ENCODE data around the gene OPRM1.

Gene OPRM1

DNA sequence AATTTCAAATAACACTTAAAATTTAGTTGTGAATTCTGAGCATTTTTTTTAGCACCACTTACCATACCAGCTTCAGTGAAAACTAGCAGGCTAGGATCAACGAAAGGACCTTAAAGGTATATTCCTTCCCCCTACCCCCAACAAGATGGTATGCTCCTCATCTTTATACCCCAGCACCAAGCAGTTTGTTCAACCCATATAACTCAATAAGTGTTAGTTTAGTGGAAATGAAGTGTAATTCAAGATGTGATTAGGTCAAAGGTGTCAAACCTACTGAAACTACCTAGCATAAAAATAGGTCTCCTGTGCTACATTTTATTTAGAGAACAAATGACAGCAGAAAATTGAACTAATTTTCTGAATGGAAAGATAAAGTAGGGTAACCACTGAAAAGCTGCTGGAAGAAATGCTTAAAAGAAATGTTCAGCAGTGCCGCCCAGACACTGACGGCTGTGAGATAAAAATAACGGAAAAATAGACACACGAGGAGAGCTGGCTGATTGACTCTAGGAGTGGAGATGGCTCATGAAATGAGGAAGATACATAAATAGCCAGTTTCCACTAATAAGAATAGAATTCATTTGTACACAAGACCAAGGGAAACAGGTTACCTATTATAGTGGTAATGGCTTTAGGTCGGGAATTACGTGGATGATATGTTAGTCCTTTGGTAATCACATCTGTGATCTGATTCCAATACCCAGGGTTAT lies 222.8 kb downstream of the OPRM1 start:
- no peak for TF ChIP-seq POLR2A (IDR thresholded peaks at IDR 0.05; ENCODE audit: low read depth, low read length)
- no peak for DNase-seq (ENCODE audit: insufficient read length, low spot score)
- no peak for FAIRE-seq

DNA sequence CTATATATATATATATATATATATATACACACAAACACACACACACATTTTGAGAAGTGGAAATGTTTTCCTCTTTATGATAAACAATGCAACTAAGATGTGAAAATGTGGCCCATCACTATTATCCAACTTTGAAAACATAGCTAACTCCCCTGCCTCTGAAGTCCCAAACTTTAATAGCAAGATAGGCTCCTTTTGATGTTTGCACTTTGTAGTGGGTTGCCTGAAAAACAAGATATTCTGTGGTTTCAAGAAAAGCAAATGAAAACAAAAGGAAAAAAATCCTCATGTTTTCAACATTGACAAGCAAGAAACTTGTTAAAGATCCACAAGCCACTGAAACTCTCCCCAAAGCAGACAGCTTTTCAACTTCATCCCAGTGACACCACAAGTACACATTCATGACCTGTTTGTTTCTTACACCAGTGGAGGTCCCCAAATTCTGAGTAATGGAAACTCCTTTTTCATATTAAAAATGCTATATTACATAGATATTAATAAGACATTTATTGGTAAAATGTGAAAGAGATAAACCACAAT lies 227.6 kb downstream of the OPRM1 start:
- FAIRE-seq (no peak), DNase-seq (ENCODE audit: insufficient read length, low spot score) (no peak)
- TF ChIP-seq POLR2A (IDR thresholded peaks at IDR 0.05; ENCODE audit: low read depth, low read length): no peak

DNA sequence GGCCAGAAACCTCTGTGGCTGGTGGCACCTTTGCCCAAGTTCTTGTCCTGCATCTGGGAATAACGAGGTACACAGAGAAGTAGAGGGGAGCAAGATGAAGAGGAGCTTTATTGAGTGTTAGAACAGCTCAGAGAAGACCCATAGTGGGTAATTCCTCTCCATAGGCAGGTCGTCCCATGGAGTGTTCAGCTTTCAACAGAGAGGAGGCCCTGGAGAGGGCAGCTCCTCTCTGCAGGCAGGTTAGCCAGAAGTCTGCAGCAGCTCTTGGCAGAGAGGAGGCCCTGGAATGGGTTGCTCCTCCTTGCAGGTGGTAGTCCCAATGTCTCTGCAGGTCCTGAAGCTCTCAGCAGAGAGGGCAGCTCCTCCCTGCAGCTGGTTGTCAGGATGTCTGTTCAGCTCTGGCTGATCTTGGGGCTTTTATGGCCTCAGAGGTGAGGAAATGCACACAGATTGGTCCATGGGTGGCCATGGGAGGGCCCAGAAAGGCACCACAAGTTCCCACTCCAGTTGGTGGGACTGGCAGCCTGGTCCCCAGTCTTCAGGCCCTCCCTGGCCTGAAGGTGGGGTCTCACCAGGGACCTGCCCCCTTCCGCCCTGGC lies 228.6 kb downstream of the OPRM1 start:
- no peak for TF ChIP-seq POLR2A (IDR thresholded peaks at IDR 0.05; ENCODE audit: low read depth, low read length)
- DNase-seq (ENCODE audit: insufficient read length, low spot score): no peak
- no peak for FAIRE-seq

DNA sequence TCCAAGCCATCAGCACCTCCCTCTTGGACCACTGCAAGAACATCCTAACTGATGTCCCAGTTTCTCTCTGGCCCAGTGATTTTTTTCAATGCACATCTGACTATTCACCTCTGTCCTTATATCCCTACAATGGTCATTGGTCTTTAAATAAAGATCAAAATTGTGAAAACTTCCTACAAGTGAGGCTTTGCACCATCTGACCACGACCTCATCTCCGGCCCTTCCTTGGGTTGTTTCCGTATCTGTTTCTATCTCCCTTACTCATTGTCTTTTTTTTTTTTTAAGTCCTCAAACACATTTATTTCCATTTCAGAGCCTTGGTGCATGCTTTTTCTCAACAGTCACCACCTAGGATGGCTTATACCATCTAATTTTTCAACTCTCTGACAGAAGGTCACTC lies 229.4 kb downstream of the OPRM1 start:
- TF ChIP-seq POLR2A (IDR thresholded peaks at IDR 0.05; ENCODE audit: low read depth, low read length): no peak
- DNase-seq (ENCODE audit: insufficient read length, low spot score): no peak
- FAIRE-seq: no peak

DNA sequence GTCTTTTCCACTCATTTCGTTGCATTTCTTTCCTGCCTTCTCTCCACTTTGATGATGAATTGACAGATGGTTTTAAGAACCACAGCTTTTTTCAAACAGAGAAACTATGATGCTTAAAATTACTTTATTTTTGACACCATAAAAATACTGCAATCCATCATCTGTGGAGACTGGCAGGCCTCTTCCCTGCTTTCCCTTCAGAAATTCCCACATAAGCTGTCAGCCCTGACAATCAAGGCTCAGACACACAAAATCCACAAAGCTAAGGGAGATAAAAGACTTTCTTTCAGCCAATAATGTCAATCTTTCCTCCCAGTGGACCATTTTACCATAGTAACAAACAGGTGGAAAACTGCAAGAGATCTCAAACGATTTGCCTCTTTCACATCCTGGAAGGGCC lies 235.1 kb downstream of the OPRM1 start:
- FAIRE-seq (no peak), DNase-seq (ENCODE audit: insufficient read length, low spot score) (no peak)
- no peak for TF ChIP-seq POLR2A (IDR thresholded peaks at IDR 0.05; ENCODE audit: low read depth, low read length)

DNA sequence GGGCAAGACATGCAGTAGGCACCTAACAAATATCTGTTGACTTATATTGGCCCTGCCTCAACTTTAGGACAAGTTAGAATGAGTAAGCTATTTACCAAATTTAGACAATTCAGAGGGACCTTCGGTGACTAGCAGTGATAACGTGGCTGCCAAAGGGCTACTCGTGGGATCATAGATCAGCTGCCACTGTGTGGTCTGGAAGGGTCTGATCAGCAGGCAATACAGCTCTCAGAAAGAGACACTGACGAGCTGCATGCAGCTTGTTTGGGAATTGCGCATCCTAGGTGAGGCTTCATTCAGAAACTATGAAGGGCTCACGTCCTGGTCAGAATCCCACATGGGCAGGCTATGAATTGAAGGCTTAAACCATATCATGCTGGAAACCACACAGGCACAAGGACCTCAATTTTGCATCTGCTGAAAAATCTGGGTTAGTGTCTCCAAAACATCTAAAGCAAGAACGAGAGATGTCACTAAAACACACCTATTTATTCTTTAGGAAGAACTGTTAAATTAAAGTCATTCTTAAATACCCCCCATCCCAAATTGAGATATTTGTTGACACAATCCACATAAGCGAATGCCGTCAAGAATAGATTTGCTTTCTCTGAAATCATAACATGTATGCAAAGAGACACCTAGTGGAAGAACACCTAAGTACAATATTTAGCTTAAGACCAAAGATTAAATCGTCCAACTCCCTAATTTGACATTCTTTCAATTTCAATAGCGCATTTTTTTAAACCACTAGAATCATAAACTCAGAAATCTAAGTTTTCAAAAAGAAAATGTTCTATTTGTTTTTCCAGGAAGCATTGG lies 238.0 kb downstream of the OPRM1 start:
- DNase-seq (ENCODE audit: insufficient read length, low spot score) (no peak), FAIRE-seq (no peak)
- TF ChIP-seq POLR2A (IDR thresholded peaks at IDR 0.05; ENCODE audit: low read depth, low read length): no peak

DNA sequence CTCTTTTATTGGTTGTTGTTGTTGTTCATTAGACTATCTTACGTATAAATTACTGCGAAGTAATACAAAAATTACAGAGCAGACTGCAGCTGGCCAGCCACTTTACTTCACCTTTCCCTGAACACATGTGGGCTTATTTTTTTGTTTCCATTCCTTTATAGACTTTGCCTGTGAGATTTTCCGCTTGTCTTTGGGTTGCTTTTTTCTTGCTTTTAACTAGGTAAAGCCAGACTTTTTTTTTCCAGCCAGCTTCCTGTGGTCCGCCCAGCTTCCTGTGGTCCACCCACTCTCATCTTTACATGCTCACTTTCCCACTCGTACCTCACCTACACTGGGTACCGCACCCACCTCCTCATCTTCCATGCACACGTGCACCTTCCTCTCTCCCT lies 238.6 kb downstream of the OPRM1 start:
- TF ChIP-seq POLR2A (IDR thresholded peaks at IDR 0.05; ENCODE audit: low read depth, low read length): no peak
- FAIRE-seq (no peak), DNase-seq (ENCODE audit: insufficient read length, low spot score) (no peak)

DNA sequence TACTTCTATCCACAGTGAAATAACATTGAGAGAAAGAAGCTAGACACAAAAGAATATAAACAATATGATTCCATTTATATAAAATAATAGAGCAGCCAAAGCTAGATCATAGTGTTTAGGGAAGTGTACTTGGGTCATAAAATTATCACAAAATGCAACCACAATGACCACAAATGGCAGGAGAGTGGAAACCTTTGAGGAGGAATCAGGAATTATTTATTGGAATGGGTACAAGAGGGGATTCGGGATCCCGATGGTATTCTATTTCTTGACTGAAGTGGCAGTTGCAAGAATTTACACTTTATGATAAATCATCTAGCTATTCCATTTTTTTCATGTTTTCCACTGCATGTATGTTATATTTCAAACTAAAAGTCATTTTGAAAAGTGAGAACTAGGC lies 241.5 kb downstream of the OPRM1 start:
- FAIRE-seq (no peak), DNase-seq (ENCODE audit: insufficient read length, low spot score) (no peak)
- TF ChIP-seq POLR2A (IDR thresholded peaks at IDR 0.05; ENCODE audit: low read depth, low read length): no peak

DNA sequence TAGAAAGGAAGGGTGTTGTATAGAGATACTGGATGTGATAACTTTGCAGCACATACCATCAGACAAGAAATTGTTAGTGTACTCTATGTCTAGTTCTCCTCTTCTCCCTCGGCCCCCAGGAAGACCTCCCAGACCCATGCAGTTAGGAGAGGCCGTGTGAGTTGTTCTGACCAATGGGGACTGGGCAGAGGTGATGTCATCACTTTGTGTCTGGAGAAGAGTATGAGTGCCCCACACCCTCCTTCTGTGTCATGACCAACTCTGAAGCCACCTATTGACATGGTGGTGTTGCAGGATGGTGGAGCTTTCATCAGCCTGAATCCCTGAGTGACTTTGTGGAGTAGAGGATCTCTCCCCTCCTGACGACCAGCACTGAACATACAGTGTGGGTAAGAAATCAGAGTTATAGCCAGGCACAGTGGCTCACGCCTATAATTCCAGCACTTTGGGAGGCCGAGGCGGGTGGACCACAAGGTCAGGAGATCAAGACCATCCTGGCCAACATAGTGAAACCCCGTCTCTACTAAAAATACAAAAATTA lies 245.3 kb downstream of the OPRM1 start:
- DNase-seq (ENCODE audit: insufficient read length, low spot score) (no peak), FAIRE-seq (no peak)
- no peak for TF ChIP-seq POLR2A (IDR thresholded peaks at IDR 0.05; ENCODE audit: low read depth, low read length)

DNA sequence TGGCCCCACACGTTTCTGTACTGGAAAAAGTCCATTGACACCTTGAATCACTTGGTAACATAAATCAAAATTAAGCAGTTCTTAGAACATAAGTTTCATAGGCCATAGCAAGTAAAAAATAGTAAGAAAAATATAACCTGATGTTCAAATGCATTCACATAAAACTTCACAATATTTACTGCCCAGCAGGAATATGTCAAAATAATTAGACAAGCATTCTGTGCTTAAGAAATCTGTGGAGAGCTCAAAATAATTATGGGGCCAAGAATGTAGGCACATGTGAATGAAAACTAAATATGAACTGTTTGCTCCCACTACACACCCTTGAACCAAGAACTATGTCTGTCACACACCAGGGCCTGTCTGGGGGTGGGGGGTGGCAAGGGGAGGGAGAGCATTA lies 246.8 kb downstream of the OPRM1 start:
- no peak for DNase-seq (ENCODE audit: insufficient read length, low spot score)
- no peak for TF ChIP-seq POLR2A (IDR thresholded peaks at IDR 0.05; ENCODE audit: low read depth, low read length)
- no peak for FAIRE-seq

DNA sequence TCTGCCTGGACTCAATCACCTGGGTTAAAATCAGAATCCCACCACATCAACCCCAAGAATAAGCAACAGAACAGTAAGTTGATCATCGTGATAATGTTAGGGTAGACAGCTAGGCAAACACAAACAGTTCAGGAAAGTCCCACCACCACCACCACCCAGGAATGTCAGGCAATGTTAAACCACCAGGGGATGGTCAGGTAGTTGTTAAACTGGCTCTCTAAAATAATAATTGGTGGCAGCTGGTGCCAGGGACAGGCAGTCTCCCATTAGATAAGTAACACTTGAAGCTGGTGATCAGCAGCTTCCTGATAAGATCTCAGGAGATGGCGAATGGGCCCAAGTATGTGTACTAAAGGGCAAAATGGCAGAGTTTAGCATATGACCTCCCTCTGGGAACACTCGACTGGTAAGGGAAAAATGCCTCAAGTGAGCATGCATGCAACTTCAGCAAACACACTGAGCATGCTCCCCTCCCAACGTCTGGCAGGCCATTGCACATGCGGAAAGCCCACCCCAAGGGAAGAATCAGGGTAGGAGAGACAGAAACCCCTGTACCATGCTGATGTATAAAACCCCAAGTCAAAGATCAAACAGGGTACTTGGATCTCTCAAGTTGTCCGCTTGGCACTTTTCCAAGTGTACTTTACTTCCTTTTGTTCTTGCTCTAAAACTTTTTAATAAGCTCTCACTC lies 250.9 kb downstream of the OPRM1 start:
- no peak for TF ChIP-seq POLR2A (IDR thresholded peaks at IDR 0.05; ENCODE audit: low read depth, low read length)
- FAIRE-seq (no peak), DNase-seq (ENCODE audit: insufficient read length, low spot score) (no peak)

DNA sequence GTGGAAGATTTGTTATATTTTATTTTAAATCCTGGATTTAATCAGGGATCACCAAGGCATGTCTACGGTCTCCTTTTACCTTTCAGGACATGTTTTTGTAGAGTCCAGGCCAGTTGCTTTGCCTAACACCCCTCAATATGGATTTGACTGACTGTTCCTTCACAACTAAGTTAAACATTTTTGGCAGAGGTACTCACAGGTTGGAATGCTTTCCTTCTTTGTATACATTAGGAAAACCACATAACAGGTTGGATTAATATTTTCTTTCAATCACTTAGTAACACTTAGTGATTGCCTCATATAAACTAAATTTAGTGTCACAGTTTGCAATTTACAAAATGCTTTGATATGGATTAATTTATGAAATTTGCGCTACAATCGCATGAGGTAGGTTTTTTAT lies 253.0 kb downstream of the OPRM1 start:
- FAIRE-seq: no peak
- TF ChIP-seq POLR2A (IDR thresholded peaks at IDR 0.05; ENCODE audit: low read depth, low read length): no peak
- no peak for DNase-seq (ENCODE audit: insufficient read length, low spot score)

DNA sequence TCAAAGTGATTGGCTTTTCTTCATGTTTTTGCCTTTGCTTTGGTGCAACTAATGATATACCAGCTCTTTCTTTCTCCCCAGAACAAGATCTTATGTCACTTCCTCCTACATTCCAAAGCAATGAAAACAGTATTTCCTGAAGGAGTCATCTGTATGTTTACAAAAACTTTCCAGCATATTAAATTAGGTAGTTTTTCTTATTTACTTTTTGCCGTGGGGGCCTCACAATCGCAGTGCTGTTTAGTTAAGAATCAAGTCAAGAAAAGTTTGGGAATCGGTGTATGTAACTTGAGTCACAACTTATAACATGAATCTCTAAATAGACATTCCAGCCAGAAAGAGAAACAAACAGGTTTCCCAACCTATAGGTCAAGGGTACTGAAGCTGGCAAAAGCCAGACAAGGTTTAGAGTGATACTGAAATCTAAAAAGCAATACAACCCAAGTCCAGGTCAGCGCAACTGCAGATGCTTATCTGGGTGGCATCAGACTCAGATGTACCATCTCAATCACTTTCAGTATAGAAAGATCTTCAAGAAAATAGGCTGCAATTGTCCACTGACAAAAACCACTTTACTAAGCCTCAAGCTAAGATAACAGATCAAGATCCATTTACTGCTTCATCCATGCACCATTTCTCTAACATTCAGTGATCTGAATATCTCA lies 253.9 kb downstream of the OPRM1 start:
- TF ChIP-seq POLR2A (IDR thresholded peaks at IDR 0.05; ENCODE audit: low read depth, low read length): no peak
- FAIRE-seq (peak; percentile 20), DNase-seq (ENCODE audit: insufficient read length, low spot score) (no peak)
